ENCODE data around the gene SLIRP.

Gene SLIRP

GRCh38 chr14:77752799-77753516 is 45.1 kb downstream of the SLIRP start:
- ATAC-seq (replicated peaks; ENCODE audit: extremely low read depth, poor library complexity, severe bottlenecking) (no peak), DNase-seq (ENCODE audit: low spot score in 2 of 2) (no peak)
- Mint-ChIP-seq H3K36me3 (ENCODE audit: insufficient read depth) (peaks cover 64% of the 10 kb centered on the region), H3K9me3 (no peaks in the 10 kb centered on the region), H3K27me3 (no peaks in the 10 kb centered on the region), H3K4me1 (peaks cover 41% of the 10 kb centered on the region), H3K27ac (ENCODE audit: low read depth) (peak overlapping the region; percentile 17), H3K4me3 (no peak overlapping the region)

DNA sequence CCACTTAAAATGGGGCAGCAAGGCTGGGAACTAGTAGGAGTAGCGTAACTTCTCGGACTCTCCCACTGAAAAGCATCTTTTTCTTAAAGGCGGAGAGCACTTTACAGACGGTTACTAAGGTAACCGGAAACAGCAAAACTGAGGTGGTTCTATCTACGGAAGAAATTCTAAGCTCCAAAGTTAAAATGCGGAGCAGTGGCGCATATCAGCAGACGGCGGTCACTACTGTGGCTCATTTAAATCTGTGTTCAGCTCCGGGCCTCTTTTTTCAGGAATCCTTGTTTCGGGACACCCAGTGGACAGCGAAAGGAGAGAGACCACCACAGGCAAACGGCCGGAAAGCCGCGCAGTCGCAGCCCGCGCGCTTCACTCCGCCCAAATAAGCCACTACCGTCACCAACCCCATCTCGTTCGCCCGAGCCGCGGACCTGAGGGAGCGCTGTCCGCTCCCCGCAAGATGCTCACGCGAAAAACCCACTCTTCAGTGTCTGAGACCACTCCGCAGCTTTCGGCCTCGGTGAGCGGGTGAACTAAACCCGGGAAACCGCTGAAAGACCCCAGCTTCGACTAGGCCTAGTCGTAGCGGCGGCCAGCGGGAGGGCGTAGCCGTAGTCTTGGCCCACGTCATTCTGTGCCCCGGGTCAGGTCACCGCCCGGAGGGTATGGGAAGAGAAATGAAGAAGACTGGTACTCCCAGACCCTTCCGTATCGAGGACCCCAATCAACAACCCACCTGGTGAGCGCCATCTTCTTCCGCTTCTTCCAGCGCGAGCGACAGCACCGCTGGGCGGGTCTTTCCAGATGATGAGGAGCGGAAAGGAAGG is 52.7 kb downstream of the SLIRP start, which contains the start of gene SNW1:
TSS of gene SNW1 (minus strand) at position 776 of the 824 bp plus-strand sequence. CDS start at position 747, 29 bp downstream.
- peaks cover 27% of the 10 kb centered on the region for H3K36me3 Mint-ChIP-seq (ENCODE audit: insufficient read depth)

DNA sequence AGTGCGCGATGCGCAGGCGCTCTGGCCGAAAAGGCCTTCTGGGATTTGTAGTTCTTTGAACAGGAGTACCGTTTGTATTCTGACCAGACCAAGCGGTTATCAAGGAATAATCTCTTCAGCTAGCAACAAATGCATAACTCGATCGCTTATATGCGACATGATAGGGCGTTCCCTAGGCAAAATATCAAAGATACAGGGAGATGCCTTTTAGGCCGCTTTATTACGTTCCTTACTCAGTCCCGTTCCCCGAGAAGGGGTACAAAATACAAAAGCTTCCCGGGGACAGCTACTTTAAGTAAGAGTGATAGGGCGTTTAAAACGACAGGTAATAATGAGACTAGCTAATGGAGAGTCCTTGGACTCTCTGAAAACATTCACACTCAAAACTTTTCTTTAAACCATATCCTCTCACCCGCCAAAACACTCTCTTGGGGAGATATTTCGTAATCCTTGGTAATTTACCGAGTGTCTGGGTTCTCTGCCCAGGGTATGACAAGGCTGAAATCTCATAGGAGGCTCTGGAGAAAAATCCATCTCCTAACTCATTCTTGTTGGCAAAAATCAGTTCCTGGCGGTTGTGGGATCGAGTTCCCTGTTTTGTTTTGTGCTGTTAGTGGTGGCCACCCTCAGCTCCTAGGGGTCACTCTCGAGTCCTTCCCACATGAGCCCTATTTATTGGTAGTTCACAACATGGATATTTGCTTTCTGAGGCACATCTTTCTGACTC is 53.5 kb downstream of the SLIRP start:
- no peaks in the 10 kb centered on the region for H3K9me3 Mint-ChIP-seq
- peak overlapping the region; percentile 95 for H3K4me3 Mint-ChIP-seq
- peaks cover 27% of the 10 kb centered on the region for H3K4me1 Mint-ChIP-seq
- ATAC-seq (replicated peaks; ENCODE audit: extremely low read depth, poor library complexity, severe bottlenecking) (peak; percentile 0), DNase-seq (ENCODE audit: low spot score in 2 of 2) (no peak)
- peaks cover 20% of the 10 kb centered on the region for H3K36me3 Mint-ChIP-seq (ENCODE audit: insufficient read depth)
- H3K27ac Mint-ChIP-seq (ENCODE audit: low read depth): peak overlapping the region; percentile 93
- H3K27me3 Mint-ChIP-seq: no peaks in the 10 kb centered on the region

More for the DNA sequence above, 52.7 kb downstream of the SLIRP start, which contains the start of gene SNW1:
- Mint-ChIP-seq H3K4me1 (peaks cover 27% of the 10 kb centered on the region), H3K4me3 (peak within 1 kb of the TSS; percentile 95), H3K27me3 (no peaks in the 10 kb centered on the region), H3K27ac (ENCODE audit: low read depth) (peak within 1 kb of the TSS; percentile 93), H3K9me3 (no peaks in the 10 kb centered on the region)
- ATAC-seq (replicated peaks; ENCODE audit: extremely low read depth, poor library complexity, severe bottlenecking): peak; percentile 85
- peak; percentile 76 to 85 for DNase-seq (ENCODE audit: low spot score in 2 of 2)

DNA sequence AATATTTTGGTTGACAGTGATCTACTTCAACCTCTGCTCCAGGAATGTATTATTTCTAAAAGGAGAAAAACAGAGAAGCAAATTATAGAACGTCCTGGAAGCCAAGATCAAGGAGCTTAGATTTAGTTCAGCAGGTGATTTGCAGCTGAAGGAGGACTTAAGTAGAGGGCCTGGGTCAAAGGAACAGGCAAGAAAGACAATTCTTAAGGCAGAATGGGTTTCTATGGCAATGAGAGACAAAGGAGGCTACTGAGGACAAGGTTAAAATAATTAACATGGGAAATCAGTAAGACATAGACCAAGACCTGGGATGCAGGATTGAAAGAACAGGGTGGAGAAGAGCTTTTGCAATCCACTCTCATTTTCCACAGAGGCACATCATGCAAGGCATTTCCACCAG is 55.4 kb downstream of the SLIRP start:
- DNase-seq (ENCODE audit: low spot score in 2 of 2) (no peak), ATAC-seq (replicated peaks; ENCODE audit: extremely low read depth, poor library complexity, severe bottlenecking) (no peak)
- Mint-ChIP-seq H3K4me3 (no peak overlapping the region), H3K36me3 (ENCODE audit: insufficient read depth) (peaks cover 20% of the 10 kb centered on the region), H3K4me1 (peaks cover 12% of the 10 kb centered on the region), H3K27ac (ENCODE audit: low read depth) (no peak overlapping the region), H3K27me3 (no peaks in the 10 kb centered on the region), H3K9me3 (no peaks in the 10 kb centered on the region)

DNA sequence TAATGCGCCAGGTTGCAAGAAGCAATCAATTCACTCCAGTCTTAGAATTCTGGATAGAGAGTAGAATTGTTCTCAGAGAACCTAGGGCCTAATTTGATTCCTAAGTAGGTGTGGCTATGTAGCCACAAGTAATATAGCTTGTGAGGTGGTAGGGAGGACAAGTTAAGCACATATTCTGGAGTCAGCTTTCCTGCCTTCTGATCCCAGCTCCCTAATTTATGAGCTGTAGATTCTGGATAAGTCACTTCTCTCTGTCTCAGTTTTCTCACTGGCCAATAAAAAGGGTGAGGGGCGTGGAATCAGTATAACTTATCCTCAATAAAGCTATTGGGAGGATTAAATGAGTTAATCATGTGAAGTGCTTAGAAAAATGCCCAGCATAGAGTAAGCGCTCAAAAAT is 56.1 kb downstream of the SLIRP start:
- H3K27me3 Mint-ChIP-seq: no peaks in the 10 kb centered on the region
- peaks cover 5% of the 10 kb centered on the region for H3K4me1 Mint-ChIP-seq
- DNase-seq (ENCODE audit: low spot score in 2 of 2) (no peak), ATAC-seq (replicated peaks; ENCODE audit: extremely low read depth, poor library complexity, severe bottlenecking) (no peak)
- no peak overlapping the region for H3K4me3 Mint-ChIP-seq
- no peak overlapping the region for H3K27ac Mint-ChIP-seq (ENCODE audit: low read depth)
- H3K9me3 Mint-ChIP-seq: no peaks in the 10 kb centered on the region
- peaks cover 17% of the 10 kb centered on the region for H3K36me3 Mint-ChIP-seq (ENCODE audit: insufficient read depth)
